SK-N-SH treated with all-trans-retinoic acid at 6 μM for 48 hours (cell line): ENCODE results near the gene PTPRN2.

Source experiments
- ATAC-seq: fragments of 200-7000 bp; cut with Tn5 transposase; 3 replicates; pipeline ENCODE4 v1.9.1; 2020; ENCODE audit warnings: mild to moderate bottlenecking, moderate library complexity
- ARNTL ChIP-seq: fragments of 450-650 bp; formaldehyde crosslinking; IDR thresholded peaks from 2 replicates; pipeline ENCODE4 v1.5.0; 2020; ENCODE audit warnings: low read depth, mild to moderate bottlenecking, moderate library complexity, borderline replicate concordance
- BACH2 ChIP-seq: fragments of 250-450 bp; sonication (Bioruptor Pico); IDR thresholded peaks from 2 replicates; pipeline ENCODE4 v1.9.0; 2021; ENCODE audit warnings: mild to moderate bottlenecking, borderline replicate concordance
- CREB5 ChIP-seq: fragments of 250-450 bp; sonication (Bioruptor Pico); IDR thresholded peaks from 2 replicates; pipeline ENCODE4 v1.5.1; 2020; ENCODE audit warnings: low read depth, mild to moderate bottlenecking, moderate library complexity
- CSDC2 ChIP-seq: fragments of 250-450 bp; sonication (Bioruptor Pico); IDR thresholded peaks from 2 replicates; pipeline ENCODE4 v1.5.0; 2020; ENCODE audit warnings: mild to moderate bottlenecking, moderate library complexity
- CSRNP3 ChIP-seq: fragments of 250-450 bp; sonication (Bioruptor Pico); IDR thresholded peaks from 2 replicates; pipeline ENCODE4 v1.5.1; 2021; ENCODE audit warnings: mild to moderate bottlenecking, moderate library complexity
- ESRRG ChIP-seq: fragments of 250-450 bp; sonication (Bioruptor Pico); IDR thresholded peaks from 2 replicates; pipeline ENCODE4 v1.6.1; 2021; ENCODE audit warnings: mild to moderate bottlenecking
- GLIS3 ChIP-seq: fragments of 250-450 bp; sonication (Bioruptor Pico); IDR thresholded peaks from 2 replicates; pipeline ENCODE4 v1.5.0; 2020; ENCODE audit warnings: mild to moderate bottlenecking, moderate library complexity
- ISL1 ChIP-seq: fragments of 250-450 bp; sonication (Bioruptor Pico); IDR thresholded peaks from 2 replicates; pipeline ENCODE4 v2.1.2; 2022; ENCODE audit warnings: mild to moderate bottlenecking, moderate library complexity
- OSR1 ChIP-seq: fragments of 250-450 bp; sonication (Bioruptor Pico); IDR thresholded peaks from 2 replicates; pipeline ENCODE4 v1.8.0; 2022; ENCODE audit warnings: moderate library complexity, mild to moderate bottlenecking, inconsistent platforms
- PATZ1 ChIP-seq: fragments of 250-450 bp; sonication (Bioruptor Pico); IDR thresholded peaks from 2 replicates; pipeline ENCODE4 v1.8.0; 2020; ENCODE audit warnings: mild to moderate bottlenecking, moderate library complexity, borderline replicate concordance
- POU6F1 ChIP-seq: fragments of 250-450 bp; sonication (Bioruptor Pico); IDR thresholded peaks from 2 replicates; pipeline ENCODE4 v1.8.0; 2021; ENCODE audit warnings: low read depth, mild to moderate bottlenecking, moderate library complexity, borderline replicate concordance
- RARB ChIP-seq: fragments of 250-450 bp; sonication (Bioruptor Pico); IDR thresholded peaks from 2 replicates; pipeline ENCODE4 v1.8.0; 2021; ENCODE audit warnings: mild to moderate bottlenecking, moderate library complexity
- SNAI2 ChIP-seq: fragments of 250-450 bp; sonication (Bioruptor Pico); IDR thresholded peaks from 2 replicates; pipeline ENCODE4 v1.5.0; 2020; ENCODE audit warnings: mild to moderate bottlenecking, moderate library complexity
- TCF4 ChIP-seq: fragments of 250-450 bp; sonication (Bioruptor Pico); IDR thresholded peaks from 2 replicates; pipeline ENCODE4 v1.8.0; 2021; ENCODE audit warnings: mild to moderate bottlenecking, moderate library complexity, borderline replicate concordance
- TOX ChIP-seq: fragments of 250-450 bp; sonication (Bioruptor Pico); IDR thresholded peaks from 2 replicates; pipeline ENCODE4 v1.8.0; 2021; ENCODE audit warnings: mild to moderate bottlenecking, moderate library complexity, borderline replicate concordance
- TSHZ2 ChIP-seq: fragments of 250-450 bp; sonication (Bioruptor Pico); IDR thresholded peaks from 2 replicates; pipeline ENCODE4 v1.5.0; 2020; ENCODE audit warnings: mild to moderate bottlenecking, moderate library complexity
- ZC3H10 ChIP-seq: fragments of 250-450 bp; sonication (Bioruptor Pico); IDR thresholded peaks from 2 replicates; pipeline ENCODE4 v1.5.1; 2021; ENCODE audit warnings: mild to moderate bottlenecking, moderate library complexity
- ZFP3 ChIP-seq: fragments of 250-450 bp; sonication (Bioruptor Pico); IDR thresholded peaks from 2 replicates; pipeline ENCODE4 v1.5.0; 2020; ENCODE audit warnings: mild to moderate bottlenecking, moderate library complexity
- ZFP30 ChIP-seq: fragments of 450-650 bp; formaldehyde crosslinking; IDR thresholded peaks from 2 replicates; pipeline ENCODE4 v1.5.0; 2022; ENCODE audit warnings: mild to moderate bottlenecking, moderate library complexity
- ZNF565 ChIP-seq: fragments of 450-650 bp; formaldehyde crosslinking; conservative IDR thresholded peaks from 2 replicates; pipeline ENCODE4 v1.5.0; 2020; ENCODE audit warnings: low read depth, mild to moderate bottlenecking, moderate library complexity
- ZNF70 ChIP-seq: fragments of 450-650 bp; formaldehyde crosslinking; IDR thresholded peaks from 2 replicates; pipeline ENCODE4 v1.5.0; 2020; ENCODE audit warnings: mild to moderate bottlenecking, moderate library complexity
- ZNF8 ChIP-seq: fragments of 450-650 bp; formaldehyde crosslinking; IDR thresholded peaks from 2 replicates; pipeline ENCODE4 v1.5.0; 2020; ENCODE audit warnings: mild to moderate bottlenecking, moderate library complexity

The PTPRN2 gene

GRCh38 chr7:158067931-158068482, 519.6 kb downstream of the PTPRN2 start:
- TF ChIP-seq BACH2 (CRISPR knock-in tag) (no peak), ISL1 (no peak), ZNF565 (CRISPR knock-in tag) (no peak), CREB5 (CRISPR knock-in tag) (no peak), ARNTL (CRISPR knock-in tag) (no peak), ZFP3 (CRISPR knock-in tag) (no peak), GLIS3 (CRISPR knock-in tag) (no peak), ESRRG (no peak), SNAI2 (CRISPR knock-in tag) (no peak), TSHZ2 (no peak), RARB (CRISPR knock-in tag) (no peak), ZFP30 (CRISPR knock-in tag) (no peak), CSRNP3 (CRISPR knock-in tag) (no peak), TOX (no peak), PATZ1 (no peak), ZNF8 (CRISPR knock-in tag) (no peak), CSDC2 (no peak), TCF4 (no peak), ZC3H10 (CRISPR knock-in tag) (no peak), POU6F1 (no peak)
- ATAC-seq = no peak

GRCh38 chr7:158067219-158067930, 520.2 kb downstream of the PTPRN2 start:
- no peak for ATAC-seq
- TF ChIP-seq POU6F1 (no peak), CSRNP3 (CRISPR knock-in tag) (no peak), SNAI2 (CRISPR knock-in tag) (no peak), ZNF70 (CRISPR knock-in tag) (no peak), BACH2 (CRISPR knock-in tag) (no peak), ZNF8 (CRISPR knock-in tag) (no peak), ZFP3 (CRISPR knock-in tag) (no peak), ESRRG (no peak), TOX (no peak), ISL1 (no peak), ZNF565 (CRISPR knock-in tag) (no peak), CREB5 (CRISPR knock-in tag) (no peak), OSR1 (no peak)
